CD4-positive, alpha-beta memory T cell (primary cell): ENCODE data around the gene PPP1R12B. TPM values are rescaled to one million over a fixed set of nuclear protein-coding genes. Genes with fewer than 3 reads are reported as not detected.

Experiments
- CTCF ChIA-PET: fragments of 350-600 bp; sonication (Branson Sonifier 250); formaldehyde crosslinking; loops from one replicate; lab custom pipeline; 2021; ENCODE audit warnings: inconsistent platforms; ENCODE audit not compliant: partially characterized antibody; lab: Charles Lee
- POLR2A ChIA-PET: fragments of 350-600 bp; sonication (Branson Sonifier 250); formaldehyde crosslinking; loops from one replicate; lab custom pipeline; 2021; ENCODE audit not compliant: partially characterized antibody; lab: Charles Lee
- DNase-seq, 5 donors: peaks; one replicate each; pipeline versions ENCODE4 v3.0.0 to v3.0.0-alpha.2; 2020 to 2022; ENCODE audit warnings: mixed read lengths in 1 of 5
- H3K27ac ChIP-seq: one replicate; pipeline ENCODE4 v1.7.0; 2013; ENCODE audit warnings: low read depth, low read length
- H3K27me3 ChIP-seq: 2 replicates; pipeline ENCODE4 v1.7.0; 2013; ENCODE audit warnings: mild to moderate bottlenecking, low read length, moderate library complexity; ENCODE audit not compliant: insufficient read depth
- H3K36me3 ChIP-seq: 2 replicates; pipeline ENCODE4 v1.7.0; 2013; ENCODE audit warnings: mild to moderate bottlenecking, low read length, moderate library complexity; ENCODE audit not compliant: insufficient read depth
- H3K4me1 ChIP-seq: 2 replicates; pipeline ENCODE4 v1.7.0; 2013; ENCODE audit warnings: mild to moderate bottlenecking, low read length, moderate library complexity; ENCODE audit not compliant: insufficient read depth
- H3K4me3 ChIP-seq, 2 donors: one replicate each; pipeline ENCODE4 v1.7.0; 2013; ENCODE audit warnings: low read length in 2 of 2, mild to moderate bottlenecking in 1 of 2
- H3K9me3 ChIP-seq, 2 donors: one replicate each; pipeline ENCODE4 v1.7.0; 2013; ENCODE audit warnings: low read length in 2 of 2, control low read depth in 1 of 2; ENCODE audit not compliant: control insufficient read depth in 1 of 2
- H3K27ac Mint-ChIP-seq, 7 donors: one replicate each; pipeline ENCODE4 v1.8.0; 2020 to 2021; ENCODE audit warnings: mixed read lengths in 7 of 7, mild to moderate bottlenecking in 6 of 7, inconsistent platforms in 3 of 7, moderate library complexity in 3 of 7
- H3K27me3 Mint-ChIP-seq, 2 donors: one replicate each; pipeline ENCODE4 v1.8.0; 2020 to 2021; ENCODE audit warnings: mixed read lengths in 2 of 2
- H3K36me3 Mint-ChIP-seq, 2 donors: one replicate each; pipeline ENCODE4 v1.8.0; 2020 to 2021; ENCODE audit warnings: mixed read lengths in 2 of 2, inconsistent platforms in 1 of 2, mild to moderate bottlenecking in 1 of 2
- H3K4me1 Mint-ChIP-seq, 4 donors: one replicate each; pipeline ENCODE4 v1.8.0; 2020 to 2021; ENCODE audit warnings: mixed read lengths in 4 of 4, mild to moderate bottlenecking in 1 of 4
- H3K4me3 Mint-ChIP-seq, 8 donors: one replicate each; pipeline ENCODE4 v1.8.0; 2020 to 2021; ENCODE audit warnings: mixed read lengths in 8 of 8, mild to moderate bottlenecking in 7 of 8, moderate library complexity in 6 of 8, inconsistent platforms in 3 of 8
- H3K9me3 Mint-ChIP-seq, 8 donors: one replicate each; pipeline ENCODE4 v1.8.0; 2020 to 2021; ENCODE audit warnings: mixed read lengths in 8 of 8, mild to moderate bottlenecking in 5 of 8, inconsistent platforms in 3 of 8, moderate library complexity in 1 of 8
- intact Hi-C: fragments of 100-400 bp; cut with micrococcal nuclease; formaldehyde crosslinking; loops from one replicate; pipeline ENCODE4 v1.15.1; 2023
- polyA plus RNA-seq, 2 donors: library from polyadenylated mRNA; unstranded; fragments of 300-500 nt; fragmentation: Illumina TruSeq; gene quantifications; one replicate each; pipeline ENCODE4 v1.2.3, GENCODE V29; 2021
- total RNA-seq, 2 experiments: library from RNA; stranded (reverse); gene quantifications; one replicate each; pipeline ENCODE4 v1.2.3, GENCODE V29; 2021

PPP1R12B gene
- total and polyA plus RNA-seq, 4 experiments from 2014 or later, result 1.9 to 33.7 (median 17.0) TPM

- H3K27me3 Mint-ChIP-seq, result peaks cover 0 to 4% of the 10 kb centered on the region in 2 donors
- peaks cover 0 to 2% (median 0%) of the 10 kb centered on the region in 4 donors for H3K4me1 Mint-ChIP-seq
- H3K36me3 Mint-ChIP-seq, result no peaks in the 10 kb centered on the region
- H3K9me3 ChIP-seq, result no peaks in the 10 kb centered on the region
- peak overlapping the region in 2 of 7 donors; percentile 19 to 56 for H3K27ac Mint-ChIP-seq
- ChIA-PET CTCF (interaction anchor here (1.4 kb wide), 1 partner anchor 130 kb away, joined by 5 read pairs; no protein-coding TSS in a partner anchor), POLR2A (no interaction called here)
- no peak overlapping the region for H3K4me3 ChIP-seq
- H3K27me3 ChIP-seq, result no peaks in the 10 kb centered on the region
- H3K27ac ChIP-seq, result no peak overlapping the region
- H3K36me3 ChIP-seq, result no peaks in the 10 kb centered on the region
- intact Hi-C loops, result no loop called here
- no peak overlapping the region for H3K4me3 Mint-ChIP-seq
- no peak for DNase-seq
- no peaks in the 10 kb centered on the region for H3K4me1 ChIP-seq
- no peaks in the 10 kb centered on the region for H3K9me3 Mint-ChIP-seq
These were observed 29.0 kb upstream of the PPP1R12B start for GRCh38 chr1:202319381-202320080.

- no peak for DNase-seq
- H3K9me3 ChIP-seq, result no peaks in the 10 kb centered on the region
- H3K27ac Mint-ChIP-seq, result no peak overlapping the region
- H3K4me3 ChIP-seq, result no peak overlapping the region
- H3K27me3 Mint-ChIP-seq, result peaks cover 0 to 4% of the 10 kb centered on the region in 2 donors
- no peaks in the 10 kb centered on the region for H3K4me1 ChIP-seq
- H3K4me1 Mint-ChIP-seq, result peaks cover 0 to 2% (median 0%) of the 10 kb centered on the region in 4 donors
- H3K9me3 Mint-ChIP-seq, result no peaks in the 10 kb centered on the region
- no peaks in the 10 kb centered on the region for H3K36me3 Mint-ChIP-seq
- CTCF ChIA-PET, result interaction anchor here (1.0 to 1.4 kb wide), 2 partner anchors 127 to 131 kb away, joined by 3 to 5 read pairs; partner anchors contain the start of gene LGR6
- intact Hi-C loops, result no loop called here
- POLR2A ChIA-PET, result no interaction called here
- H3K4me3 Mint-ChIP-seq, result no peak overlapping the region
- H3K36me3 ChIP-seq, result no peaks in the 10 kb centered on the region
- H3K27me3 ChIP-seq, result no peaks in the 10 kb centered on the region
- no peak overlapping the region for H3K27ac ChIP-seq
These were observed 28.5 kb upstream of the PPP1R12B start for GRCh38 chr1:202320081-202320405.

GRCh38 chr1:202323731-202324130, 24.8 kb upstream of the PPP1R12B start:
- intact Hi-C loops, result no loop called here
- Mint-ChIP-seq H3K36me3 (no peaks in the 10 kb centered on the region), H3K4me1 (no peaks in the 10 kb centered on the region), H3K4me3 (no peak overlapping the region), H3K27me3 (no peaks in the 10 kb centered on the region), H3K27ac (no peak overlapping the region), H3K9me3 (no peaks in the 10 kb centered on the region)
- no peak overlapping the region for H3K4me3 ChIP-seq
- ChIA-PET POLR2A (no interaction called here), CTCF (interaction anchor here (0.8 to 1.6 kb wide), 2 partner anchors 8 to 10 kb away, joined by 3 to 6 read pairs; no protein-coding TSS in a partner anchor)
- no peaks in the 10 kb centered on the region for H3K27me3 ChIP-seq
- no peaks in the 10 kb centered on the region for H3K36me3 ChIP-seq
- no peaks in the 10 kb centered on the region for H3K9me3 ChIP-seq
- H3K4me1 ChIP-seq, result no peaks in the 10 kb centered on the region
- H3K27ac ChIP-seq, result no peak overlapping the region
- no peak for DNase-seq

- no peaks in the 10 kb centered on the region for H3K27me3 Mint-ChIP-seq
- Histone ChIP-seq H3K27me3 (no peaks in the 10 kb centered on the region), H3K4me1 (no peaks in the 10 kb centered on the region), H3K36me3 (no peaks in the 10 kb centered on the region), H3K9me3 (no peaks in the 10 kb centered on the region), H3K27ac (no peak overlapping the region), H3K4me3 (no peak overlapping the region)
- no peak for DNase-seq
- H3K9me3 Mint-ChIP-seq, result no peaks in the 10 kb centered on the region
- intact Hi-C loops, result no loop called here
- no peaks in the 10 kb centered on the region for H3K4me1 Mint-ChIP-seq
- CTCF ChIA-PET, result interaction anchor here (0.8 kb wide), 1 partner anchor 50 kb away, joined by 3 read pairs; no protein-coding TSS in a partner anchor
- POLR2A ChIA-PET, result no interaction called here
- no peaks in the 10 kb centered on the region for H3K36me3 Mint-ChIP-seq
- H3K27ac Mint-ChIP-seq, result no peak overlapping the region
- no peak overlapping the region for H3K4me3 Mint-ChIP-seq
These were observed 23.9 kb upstream of the PPP1R12B start for GRCh38 chr1:202324646-202325045.

- ChIA-PET CTCF (interaction anchor here (0.9 to 2.2 kb wide), 6 partner anchors 12 to 137 kb away, joined by 3 to 7 read pairs (median 4); partner anchors contain the start of genes LGR6 and UBE2T), POLR2A (no interaction called here)
- Histone ChIP-seq H3K4me3 (no peak overlapping the region), H3K27ac (no peak overlapping the region), H3K36me3 (peaks cover under 1% of the 10 kb centered on the region), H3K27me3 (no peaks in the 10 kb centered on the region), H3K4me1 (no peaks in the 10 kb centered on the region), H3K9me3 (no peaks in the 10 kb centered on the region)
- DNase-seq, result no peak
- Mint-ChIP-seq H3K4me1 (no peaks in the 10 kb centered on the region), H3K4me3 (no peak overlapping the region), H3K27me3 (no peaks in the 10 kb centered on the region), H3K27ac (no peak overlapping the region), H3K9me3 (no peaks in the 10 kb centered on the region), H3K36me3 (peaks cover 20 to 24% of the 10 kb centered on the region in 2 donors)
- intact Hi-C loops, result no loop called here
These were observed 18.6 kb upstream of the PPP1R12B start for GRCh38 chr1:202329891-202330290.

GRCh38 chr1:202333861-202334260, 14.6 kb upstream of the PPP1R12B start:
- Mint-ChIP-seq H3K4me1 (no peaks in the 10 kb centered on the region), H3K9me3 (no peaks in the 10 kb centered on the region), H3K27ac (no peak overlapping the region), H3K36me3 (peaks cover 20 to 25% of the 10 kb centered on the region in 2 donors), H3K27me3 (no peaks in the 10 kb centered on the region), H3K4me3 (no peak overlapping the region)
- no peaks in the 10 kb centered on the region for H3K4me1 ChIP-seq
- peaks cover 6% of the 10 kb centered on the region for H3K36me3 ChIP-seq
- H3K27me3 ChIP-seq, result no peaks in the 10 kb centered on the region
- H3K9me3 ChIP-seq, result no peaks in the 10 kb centered on the region
- DNase-seq, result no peak
- POLR2A ChIA-PET, result no interaction called here
- intact Hi-C loops, result no loop called here
- CTCF ChIA-PET, result interaction anchor here (1.1 kb wide), 1 partner anchor 12 kb away, joined by 3 read pairs; no protein-coding TSS in a partner anchor
- H3K4me3 ChIP-seq, result no peak overlapping the region
- no peak overlapping the region for H3K27ac ChIP-seq

- H3K4me3 Mint-ChIP-seq, result peak overlapping the region in 6 of 8 donors; percentile 16 to 64 (median 46)
- Histone ChIP-seq H3K4me3 (no peak overlapping the region), H3K4me1 (peaks cover 18% of the 10 kb centered on the region), H3K27ac (no peak overlapping the region), H3K9me3 (no peaks in the 10 kb centered on the region), H3K36me3 (no peaks in the 10 kb centered on the region), H3K27me3 (no peaks in the 10 kb centered on the region)
- peak overlapping the region in 5 of 7 donors; percentile 2 to 71 (median 57) for H3K27ac Mint-ChIP-seq
- intact Hi-C loops, result loop anchor here (1.0 to 10.0 kb wide), 3 partner anchors 285 to 1521 kb away; partner anchors contain the start of gene SNRPE
- POLR2A ChIA-PET, result no interaction called here
- peaks cover 0 to 4% (median 0%) of the 10 kb centered on the region in 8 donors for H3K9me3 Mint-ChIP-seq
- no peaks in the 10 kb centered on the region for H3K27me3 Mint-ChIP-seq
- CTCF ChIA-PET, result interaction anchor here (0.7 to 5.5 kb wide), 7 partner anchors 14 to 375 kb away, joined by 3 to 47 read pairs (median 4); no protein-coding TSS in a partner anchor
- DNase-seq, result peak in 4 of 5 donors; percentile 54 to 65 (median 56)
- peaks cover 15 to 34% (median 28%) of the 10 kb centered on the region in 4 donors for H3K4me1 Mint-ChIP-seq
- peaks cover 0 to 10% of the 10 kb centered on the region in 2 donors for H3K36me3 Mint-ChIP-seq
These were observed 4.7 kb upstream of the PPP1R12B start for GRCh38 chr1:202343652-202344349.
